ENCODE measurements around the gene PLK4.
"Not testable (repeated sequence)": the region's sequence is repeated elsewhere in the genome, so short reads cannot be mapped to it uniquely, and the experiment has no call there.

PLK4 gene

GRCh38 chr4:127905029-127905428 lies 24.3 kb downstream of the PLK4 start:
- no peak for DNase-seq (ENCODE audit: low read depth in 2 of 2)

- DNase-seq (ENCODE audit: low read depth in 2 of 2) = no peak
Measured at GRCh38 chr4:127916512-127916911, 35.8 kb downstream of the PLK4 start.

- DNase-seq (ENCODE audit: low read depth in 2 of 2) = no peak
Measured at GRCh38 chr4:127917151-127917550, 36.5 kb downstream of the PLK4 start.

- no peak for DNase-seq (ENCODE audit: low read depth in 2 of 2)
Measured at GRCh38 chr4:127920521-127920920, 39.8 kb downstream of the PLK4 start.

GRCh38 chr4:127922226-127922625 lies 41.5 kb downstream of the PLK4 start:
- no peak for DNase-seq (ENCODE audit: low read depth in 2 of 2)

- DNase-seq (ENCODE audit: low read depth in 2 of 2) = not testable (repeated sequence)
Measured at GRCh38 chr4:127925720-127926119, 45.0 kb downstream of the PLK4 start.

- DNase-seq (ENCODE audit: low read depth in 2 of 2) = no peak
Measured at GRCh38 chr4:127930175-127930574, 49.5 kb downstream of the PLK4 start.

GRCh38 chr4:127931836-127932235 lies 51.1 kb downstream of the PLK4 start:
- DNase-seq (ENCODE audit: low read depth in 2 of 2) = not testable (repeated sequence)

GRCh38 chr4:127936974-127937373 lies 56.3 kb downstream of the PLK4 start:
- no peak for DNase-seq (ENCODE audit: low read depth in 2 of 2)

All from activated CD8-positive, alpha-beta memory T cell treated with anti-CD3 and anti-CD28 coated beads for 4 hours (primary cell).